Measurements from ENCODE around the gene RANBP1. TPM values are rescaled to one million over a fixed set of nuclear protein-coding genes. Genes with fewer than 3 reads are reported as not detected.
"Not testable (repeated sequence)": the region's sequence is repeated elsewhere in the genome, so short reads cannot be mapped to it uniquely, and the experiment has no call there.

RANBP1 gene
- total and polyA plus RNA-seq, 4 donors, result 111 to 210 (median 177) TPM

- no peaks in the 10 kb centered on the region for H3K9me3 ChIP-seq (ENCODE audit: control insufficient read depth, insufficient read depth, low read length)
- no peak overlapping the region for H3K4me3 ChIP-seq (ENCODE audit: low read depth, low read length)
- no peak for DNase-seq (ENCODE audit: low read depth in 4 of 6, low spot score in 6 of 6)
- no peaks in the 10 kb centered on the region for H3K27me3 ChIP-seq (ENCODE audit: control insufficient read depth, insufficient read depth, low read length)
- H3K36me3 ChIP-seq (ENCODE audit: control insufficient read depth, insufficient read depth, low read length), result no peaks in the 10 kb centered on the region
- peaks cover 50% of the 10 kb centered on the region for H3K4me1 ChIP-seq (ENCODE audit: control insufficient read depth, insufficient read depth, low read length)
- no peak overlapping the region for H3K27ac ChIP-seq (ENCODE audit: low read depth, low read length)
- 32% methylated on average over 9 of the region's 9 CpGs for WGBS (ENCODE audit: insufficient coverage)
These were observed 43.2 kb downstream of the RANBP1 start for GRCh38 chr22:20159076-20159475.

GRCh38 chr22:20159531-20159930 lies 43.6 kb downstream of the RANBP1 start:
- not testable (repeated sequence) for H3K27ac ChIP-seq (ENCODE audit: low read depth, low read length); H3K9me3 ChIP-seq (ENCODE audit: control insufficient read depth, insufficient read depth, low read length); H3K27me3 ChIP-seq (ENCODE audit: control insufficient read depth, insufficient read depth, low read length); H3K4me3 ChIP-seq (ENCODE audit: low read depth, low read length); H3K36me3 ChIP-seq (ENCODE audit: control insufficient read depth, insufficient read depth, low read length); DNase-seq (ENCODE audit: low read depth in 4 of 6, low spot score in 6 of 6)
- WGBS (ENCODE audit: insufficient coverage), result 68% methylated on average over 2 of the region's 14 CpGs
- peaks cover 45% of the 10 kb centered on the region for H3K4me1 ChIP-seq (ENCODE audit: control insufficient read depth, insufficient read depth, low read length)

GRCh38 chr22:20160041-20160440 lies 44.1 kb downstream of the RANBP1 start:
- H3K9me3 ChIP-seq (ENCODE audit: control insufficient read depth, insufficient read depth, low read length), result no peaks in the 10 kb centered on the region
- no peak for DNase-seq (ENCODE audit: low read depth in 4 of 6, low spot score in 6 of 6)
- H3K4me3 ChIP-seq (ENCODE audit: low read depth, low read length), result no peak overlapping the region
- peaks cover 40% of the 10 kb centered on the region for H3K4me1 ChIP-seq (ENCODE audit: control insufficient read depth, insufficient read depth, low read length)
- H3K27ac ChIP-seq (ENCODE audit: low read depth, low read length), result no peak overlapping the region
- H3K36me3 ChIP-seq (ENCODE audit: control insufficient read depth, insufficient read depth, low read length), result no peaks in the 10 kb centered on the region
- no peaks in the 10 kb centered on the region for H3K27me3 ChIP-seq (ENCODE audit: control insufficient read depth, insufficient read depth, low read length)
- 91% methylated on average over 5 of the region's 10 CpGs for WGBS (ENCODE audit: insufficient coverage)

- no peaks in the 10 kb centered on the region for H3K27me3 ChIP-seq (ENCODE audit: control insufficient read depth, insufficient read depth, low read length)
- H3K9me3 ChIP-seq (ENCODE audit: control insufficient read depth, insufficient read depth, low read length), result no peaks in the 10 kb centered on the region
- H3K27ac ChIP-seq (ENCODE audit: low read depth, low read length), result no peak overlapping the region
- no peaks in the 10 kb centered on the region for H3K4me1 ChIP-seq (ENCODE audit: control insufficient read depth, insufficient read depth, low read length)
- no peak overlapping the region for H3K4me3 ChIP-seq (ENCODE audit: low read depth, low read length)
- whole genome bisulfite sequencing (ENCODE audit: insufficient coverage), result 83% methylated on average over 11 of the region's 11 CpGs
- H3K36me3 ChIP-seq (ENCODE audit: control insufficient read depth, insufficient read depth, low read length), result peaks cover 3% of the 10 kb centered on the region
- DNase-seq (ENCODE audit: low read depth in 4 of 6, low spot score in 6 of 6), result no peak
These were observed 49.0 kb downstream of the RANBP1 start for GRCh38 chr22:20164863-20165262.

- Histone ChIP-seq H3K4me3 (ENCODE audit: low read depth, low read length) (no peak overlapping the region), H3K36me3 (ENCODE audit: control insufficient read depth, insufficient read depth, low read length) (peaks cover 3% of the 10 kb centered on the region), H3K27ac (ENCODE audit: low read depth, low read length) (no peak overlapping the region), H3K4me1 (ENCODE audit: control insufficient read depth, insufficient read depth, low read length) (no peaks in the 10 kb centered on the region), H3K27me3 (ENCODE audit: control insufficient read depth, insufficient read depth, low read length) (no peaks in the 10 kb centered on the region), H3K9me3 (ENCODE audit: control insufficient read depth, insufficient read depth, low read length) (no peaks in the 10 kb centered on the region)
- WGBS (ENCODE audit: insufficient coverage), result 92% methylated on average over 10 of the region's 12 CpGs
- no peak for DNase-seq (ENCODE audit: low read depth in 4 of 6, low spot score in 6 of 6)
These were observed 49.5 kb downstream of the RANBP1 start for GRCh38 chr22:20165421-20165820.

GRCh38 chr22:20165913-20166312 lies 50.0 kb downstream of the RANBP1 start:
- no peak for DNase-seq (ENCODE audit: low read depth in 4 of 6, low spot score in 6 of 6)
- peaks cover 3% of the 10 kb centered on the region for H3K36me3 ChIP-seq (ENCODE audit: control insufficient read depth, insufficient read depth, low read length)
- no CpG with 5 or more reads among the region's 7 CpGs for WGBS (ENCODE audit: insufficient coverage)
- no peaks in the 10 kb centered on the region for H3K9me3 ChIP-seq (ENCODE audit: control insufficient read depth, insufficient read depth, low read length)
- H3K27me3 ChIP-seq (ENCODE audit: control insufficient read depth, insufficient read depth, low read length), result no peaks in the 10 kb centered on the region
- H3K4me1 ChIP-seq (ENCODE audit: control insufficient read depth, insufficient read depth, low read length), result no peaks in the 10 kb centered on the region
- H3K27ac ChIP-seq (ENCODE audit: low read depth, low read length), result no peak overlapping the region
- H3K4me3 ChIP-seq (ENCODE audit: low read depth, low read length), result no peak overlapping the region

GRCh38 chr22:20166703-20167102 lies 50.8 kb downstream of the RANBP1 start:
- Histone ChIP-seq H3K27me3 (ENCODE audit: control insufficient read depth, insufficient read depth, low read length) (no peaks in the 10 kb centered on the region), H3K4me3 (ENCODE audit: low read depth, low read length) (no peak overlapping the region), H3K4me1 (ENCODE audit: control insufficient read depth, insufficient read depth, low read length) (peaks cover 5% of the 10 kb centered on the region), H3K36me3 (ENCODE audit: control insufficient read depth, insufficient read depth, low read length) (peaks cover 3% of the 10 kb centered on the region), H3K27ac (ENCODE audit: low read depth, low read length) (no peak overlapping the region), H3K9me3 (ENCODE audit: control insufficient read depth, insufficient read depth, low read length) (no peaks in the 10 kb centered on the region)
- 91% methylated on average over 9 of the region's 9 CpGs for WGBS (ENCODE audit: insufficient coverage)
- no peak for DNase-seq (ENCODE audit: low read depth in 4 of 6, low spot score in 6 of 6)

- Histone ChIP-seq H3K4me3 (ENCODE audit: low read depth, low read length) (no peak overlapping the region), H3K9me3 (ENCODE audit: control insufficient read depth, insufficient read depth, low read length) (no peaks in the 10 kb centered on the region), H3K27ac (ENCODE audit: low read depth, low read length) (no peak overlapping the region), H3K4me1 (ENCODE audit: control insufficient read depth, insufficient read depth, low read length) (peaks cover 12% of the 10 kb centered on the region), H3K36me3 (ENCODE audit: control insufficient read depth, insufficient read depth, low read length) (peaks cover 3% of the 10 kb centered on the region), H3K27me3 (ENCODE audit: control insufficient read depth, insufficient read depth, low read length) (no peaks in the 10 kb centered on the region)
- no peak for DNase-seq (ENCODE audit: low read depth in 4 of 6, low spot score in 6 of 6)
- WGBS (ENCODE audit: insufficient coverage), result 77% methylated on average over 19 of the region's 19 CpGs
These were observed 51.9 kb downstream of the RANBP1 start for GRCh38 chr22:20167643-20168322.

GRCh38 chr22:20169253-20169822 lies 53.4 kb downstream of the RANBP1 start:
- Histone ChIP-seq H3K9me3 (ENCODE audit: control insufficient read depth, insufficient read depth, low read length) (no peaks in the 10 kb centered on the region), H3K4me3 (ENCODE audit: low read depth, low read length) (no peak overlapping the region)
- 80% methylated on average over 7 of the region's 10 CpGs for WGBS (ENCODE audit: insufficient coverage)

GRCh38 chr22:20170170-20170569 lies 54.3 kb downstream of the RANBP1 start:
- Histone ChIP-seq H3K36me3 (ENCODE audit: control insufficient read depth, insufficient read depth, low read length) (peaks cover 3% of the 10 kb centered on the region), H3K27me3 (ENCODE audit: control insufficient read depth, insufficient read depth, low read length) (no peaks in the 10 kb centered on the region), H3K4me3 (ENCODE audit: low read depth, low read length) (no peak overlapping the region), H3K9me3 (ENCODE audit: control insufficient read depth, insufficient read depth, low read length) (no peaks in the 10 kb centered on the region), H3K27ac (ENCODE audit: low read depth, low read length) (no peak overlapping the region), H3K4me1 (ENCODE audit: control insufficient read depth, insufficient read depth, low read length) (peaks cover 32% of the 10 kb centered on the region)
- DNase-seq (ENCODE audit: low read depth in 4 of 6, low spot score in 6 of 6), result no peak
- 90% methylated on average over 13 of the region's 13 CpGs for WGBS (ENCODE audit: insufficient coverage)

More at GRCh38 chr22:20169253-20169822, 53.4 kb downstream of the RANBP1 start:
- DNase-seq (ENCODE audit: low read depth in 4 of 6, low spot score in 6 of 6), result no peak
- Histone ChIP-seq H3K27me3 (ENCODE audit: control insufficient read depth, insufficient read depth, low read length) (no peaks in the 10 kb centered on the region), H3K36me3 (ENCODE audit: control insufficient read depth, insufficient read depth, low read length) (peaks cover 3% of the 10 kb centered on the region), H3K4me1 (ENCODE audit: control insufficient read depth, insufficient read depth, low read length) (peaks cover 24% of the 10 kb centered on the region), H3K27ac (ENCODE audit: low read depth, low read length) (no peak overlapping the region)
